ENCODE data around the gene CALML3.
"Not testable (repeated sequence)": the region's sequence is repeated elsewhere in the genome, so short reads cannot be mapped to it uniquely, and the experiment has no call there.

Gene CALML3

GRCh38 chr10:5524641-5525560 is at the start of gene CALML3:
Gene CALML3, plus strand, starts transcription at chr10:5524961. Its CDS starts 125 bp downstream, at chr10:5525086.
- Histone ChIP-seq H2AFZ (ENCODE audit: low read depth, low read length) (no peak within 1 kb of the TSS), H3K9ac (ENCODE audit: low read length) (no peak within 1 kb of the TSS), H3K36me3 (replicated peaks; ENCODE audit: low read depth, low read length) (no peaks in the 10 kb centered on the region), H3K27ac (ENCODE audit: low read length) (no peak within 1 kb of the TSS), H3K4me2 (ENCODE audit: low read length) (no peak within 1 kb of the TSS), H3K27me3 (ENCODE audit: low read depth, low read length) (no peaks in the 10 kb centered on the region), H4K20me1 (ENCODE audit: insufficient read depth, low read length) (no peaks in the 10 kb centered on the region), H3K4me3 (ENCODE audit: low read length) (no peak within 1 kb of the TSS), H3K9me3 (ENCODE audit: insufficient read depth, low read length) (no peaks in the 10 kb centered on the region), H3K79me2 (ENCODE audit: low read length) (no peaks in the 10 kb centered on the region), H3K4me1 (ENCODE audit: low read length) (no peaks in the 10 kb centered on the region)
- no peak for TF ChIP-seq EZH2phosphoT487 (IDR thresholded peaks at IDR 0.05; ENCODE audit: low read depth)
- no peak for TF ChIP-seq CTCF (IDR thresholded peaks at IDR 0.05; ENCODE audit: low read depth, low read length)

GRCh38 chr10:5475088-5475487 is 49.7 kb upstream of the CALML3 start:
- not testable (repeated sequence) for H3K36me3 ChIP-seq (replicated peaks; ENCODE audit: low read depth, low read length)

GRCh38 chr10:5475974-5476807 is 48.6 kb upstream of the CALML3 start:
- not testable (repeated sequence) for H3K4me3 ChIP-seq (ENCODE audit: low read length)

More at GRCh38 chr10:5475088-5475487, 49.7 kb upstream of the CALML3 start:
- not testable (repeated sequence) for H3K27ac ChIP-seq (ENCODE audit: low read length); H3K9me3 ChIP-seq (ENCODE audit: insufficient read depth, low read length); H2AFZ ChIP-seq (ENCODE audit: low read depth, low read length); H3K4me2 ChIP-seq (ENCODE audit: low read length); H3K4me1 ChIP-seq (ENCODE audit: low read length); H3K27me3 ChIP-seq (ENCODE audit: low read depth, low read length); H3K9ac ChIP-seq (ENCODE audit: low read length); H3K79me2 ChIP-seq (ENCODE audit: low read length); H3K4me3 ChIP-seq (ENCODE audit: low read length); H4K20me1 ChIP-seq (ENCODE audit: insufficient read depth, low read length)

GRCh38 chr10:5476918-5477525 is 47.7 kb upstream of the CALML3 start:
- Histone ChIP-seq H4K20me1 (ENCODE audit: insufficient read depth, low read length) (no peaks in the 10 kb centered on the region), H3K79me2 (ENCODE audit: low read length) (no peaks in the 10 kb centered on the region), H2AFZ (ENCODE audit: low read depth, low read length) (no peak overlapping the region), H3K27ac (ENCODE audit: low read length) (no peak overlapping the region), H3K4me3 (ENCODE audit: low read length) (no peak overlapping the region), H3K9me3 (ENCODE audit: insufficient read depth, low read length) (no peaks in the 10 kb centered on the region), H3K27me3 (ENCODE audit: low read depth, low read length) (no peaks in the 10 kb centered on the region), H3K4me1 (ENCODE audit: low read length) (peaks cover 6% of the 10 kb centered on the region; the same call in 1 of the 2 replicates), H3K9ac (ENCODE audit: low read length) (no peak overlapping the region), H3K36me3 (replicated peaks; ENCODE audit: low read depth, low read length) (no peaks in the 10 kb centered on the region), H3K4me2 (ENCODE audit: low read length) (no peak overlapping the region)
- no peak for TF ChIP-seq CTCF (IDR thresholded peaks at IDR 0.05; ENCODE audit: low read depth, low read length)
- TF ChIP-seq EZH2phosphoT487 (IDR thresholded peaks at IDR 0.05; ENCODE audit: low read depth) = no peak

More at GRCh38 chr10:5475974-5476807, 48.6 kb upstream of the CALML3 start:
- not testable (repeated sequence) for H3K9me3 ChIP-seq (ENCODE audit: insufficient read depth, low read length); H4K20me1 ChIP-seq (ENCODE audit: insufficient read depth, low read length); H3K4me1 ChIP-seq (ENCODE audit: low read length); H2AFZ ChIP-seq (ENCODE audit: low read depth, low read length); H3K27me3 ChIP-seq (ENCODE audit: low read depth, low read length); H3K79me2 ChIP-seq (ENCODE audit: low read length); H3K27ac ChIP-seq (ENCODE audit: low read length); H3K9ac ChIP-seq (ENCODE audit: low read length); H3K4me2 ChIP-seq (ENCODE audit: low read length); H3K36me3 ChIP-seq (replicated peaks; ENCODE audit: low read depth, low read length)

Data from OCI-LY3 (cell line).